Stimulated activated CD4-positive, alpha-beta T cell treated with anti-CD3 and anti-CD28 coated beads, Interleukin-1b, Interleukin-23, amount 100 ng/mL, for 1 hour (primary cell): Measurements from ENCODE around the gene SRPK2.
A peak's percentile ranks its signal among the peaks of the same experiment; 100 is the strongest.
"Not testable (repeated sequence)": the region's sequence is repeated elsewhere in the genome, so short reads cannot be mapped to it uniquely, and the experiment has no call there.

Experiments used
- DNase-seq, 2 donors: peaks; one replicate each; pipeline ENCODE4 v3.0.0-alpha.2; 2020; ENCODE audit warnings: low read depth in 2 of 2

SRPK2 gene

DNA sequence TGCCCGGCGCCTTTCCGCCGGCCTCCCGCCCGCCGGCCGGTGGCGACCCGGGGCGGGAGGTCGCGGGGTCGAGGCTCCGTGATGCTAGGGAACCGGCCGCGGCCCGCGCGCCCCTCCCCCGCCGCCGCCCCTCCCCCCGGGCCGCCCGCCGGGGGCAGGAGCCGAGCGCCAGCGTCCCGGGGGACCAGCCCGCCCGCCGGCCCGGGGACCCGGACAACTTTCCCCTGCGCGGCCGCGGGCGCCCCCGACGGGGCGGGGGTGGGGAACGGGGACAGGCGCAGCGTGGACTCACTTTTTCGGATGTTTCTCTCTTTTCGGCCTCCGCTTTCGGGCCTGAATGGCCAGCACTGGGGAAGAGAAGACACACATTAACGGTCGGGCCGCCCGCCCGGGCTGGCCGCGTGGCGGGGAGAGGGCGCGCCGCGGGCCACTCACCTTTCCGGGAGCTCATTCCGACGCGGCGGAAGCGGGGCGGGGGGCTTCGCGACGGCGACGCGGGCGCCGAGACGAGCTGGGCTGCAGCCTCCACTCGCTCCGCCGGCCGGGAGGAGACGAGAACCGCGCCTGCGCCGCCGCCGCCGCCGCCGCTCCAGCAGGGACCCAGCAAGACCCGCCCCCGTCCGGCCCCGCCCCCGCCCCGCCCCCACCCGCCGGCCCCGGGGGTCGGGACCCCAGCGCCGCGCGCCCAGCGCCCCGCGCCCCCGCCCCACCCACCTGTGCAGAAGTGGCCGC, at the start of gene SRPK2:
TSS of gene SRPK2 (minus strand) at position 566 of the 732 bp plus-strand sequence.
- peak; percentile 35 to 56 for DNase-seq

- no peak for DNase-seq
Measured at GRCh38 chr7:105438254-105438653, 49.5 kb upstream of the SRPK2 start.

DNA sequence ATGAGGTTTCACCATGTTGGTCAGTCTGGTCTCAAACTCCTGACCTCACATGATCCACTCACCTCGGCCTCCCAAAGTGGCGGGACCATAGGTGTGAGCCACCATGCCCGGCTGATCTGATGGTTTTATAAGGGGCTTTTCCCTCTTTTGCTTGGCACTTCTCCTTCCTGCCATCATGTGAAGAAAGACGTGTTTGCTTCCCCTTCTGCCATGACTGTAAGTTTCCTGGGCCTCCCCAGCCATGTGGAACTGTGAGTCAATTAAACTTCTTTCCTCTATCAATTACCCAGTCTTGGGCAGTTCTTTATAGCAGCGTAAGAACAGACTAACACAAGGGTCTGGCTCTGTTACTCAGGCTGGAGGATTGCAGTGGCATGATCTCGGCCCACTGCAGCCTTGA, 48.6 kb upstream of the SRPK2 start:
- not testable (repeated sequence) for DNase-seq

- DNase-seq = peak in 1 of 2 donors; percentile 9
Measured at GRCh38 chr7:105429746-105430612, 41.3 kb upstream of the SRPK2 start.

GRCh38 chr7:105426606-105427146, 38.0 kb upstream of the SRPK2 start:
- no peak for DNase-seq

GRCh38 chr7:105423987-105424386, 35.3 kb upstream of the SRPK2 start:
- DNase-seq = no peak

DNA sequence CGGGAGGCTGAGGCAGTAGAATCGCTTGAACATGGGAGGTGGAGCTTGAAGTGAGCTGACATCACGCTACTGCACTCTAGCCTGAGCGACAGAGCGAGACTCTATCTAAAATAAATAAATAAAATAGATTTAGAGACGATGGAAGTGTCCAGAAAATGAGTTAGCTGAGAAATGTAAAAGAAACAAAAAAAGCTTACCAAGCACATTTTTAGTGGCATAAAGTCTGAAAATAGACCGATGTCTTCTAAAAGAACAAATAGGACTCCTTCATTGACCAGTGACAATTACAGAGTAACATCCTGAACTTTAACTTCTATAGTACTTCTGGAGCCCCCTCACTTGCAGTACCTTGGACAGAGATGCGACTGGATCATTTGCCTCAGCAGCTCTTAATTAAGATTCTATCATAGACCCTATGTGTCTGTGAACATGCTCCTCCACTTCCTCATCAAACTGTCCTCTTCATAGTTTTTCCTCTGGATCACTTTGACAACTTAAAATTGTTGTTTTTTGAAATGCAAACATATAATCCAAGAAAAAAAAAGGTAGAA, 25.2 kb upstream of the SRPK2 start:
- DNase-seq = no peak

DNA sequence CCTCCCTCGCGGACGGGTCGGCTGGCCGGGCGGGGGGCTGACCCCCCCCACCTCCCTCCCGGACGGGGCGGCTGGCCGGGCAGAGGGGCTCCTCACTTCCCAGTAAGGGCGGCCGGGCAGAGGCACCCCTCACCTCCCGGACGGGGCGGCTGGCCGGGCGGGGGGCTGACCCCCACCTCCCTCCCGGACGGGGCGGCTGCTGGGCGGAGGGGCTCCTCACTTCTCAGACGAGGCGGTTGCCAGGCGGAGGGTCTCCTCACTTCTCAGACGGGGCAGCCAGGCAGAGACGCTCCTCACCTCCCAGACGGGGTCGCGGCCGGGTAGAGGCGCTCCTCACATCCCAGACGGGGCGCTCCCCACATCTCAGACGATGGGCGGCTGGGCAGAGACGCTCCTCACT, 22.1 kb upstream of the SRPK2 start:
- DNase-seq = not testable (repeated sequence)

- DNase-seq = not testable (repeated sequence)
Measured at GRCh38 chr7:105409775-105410174, 21.1 kb upstream of the SRPK2 start.

- DNase-seq = no peak
Measured at GRCh38 chr7:105408791-105409410, 20.2 kb upstream of the SRPK2 start.

- DNase-seq = no peak
Measured at GRCh38 chr7:105403128-105403527, 14.4 kb upstream of the SRPK2 start.

DNA sequence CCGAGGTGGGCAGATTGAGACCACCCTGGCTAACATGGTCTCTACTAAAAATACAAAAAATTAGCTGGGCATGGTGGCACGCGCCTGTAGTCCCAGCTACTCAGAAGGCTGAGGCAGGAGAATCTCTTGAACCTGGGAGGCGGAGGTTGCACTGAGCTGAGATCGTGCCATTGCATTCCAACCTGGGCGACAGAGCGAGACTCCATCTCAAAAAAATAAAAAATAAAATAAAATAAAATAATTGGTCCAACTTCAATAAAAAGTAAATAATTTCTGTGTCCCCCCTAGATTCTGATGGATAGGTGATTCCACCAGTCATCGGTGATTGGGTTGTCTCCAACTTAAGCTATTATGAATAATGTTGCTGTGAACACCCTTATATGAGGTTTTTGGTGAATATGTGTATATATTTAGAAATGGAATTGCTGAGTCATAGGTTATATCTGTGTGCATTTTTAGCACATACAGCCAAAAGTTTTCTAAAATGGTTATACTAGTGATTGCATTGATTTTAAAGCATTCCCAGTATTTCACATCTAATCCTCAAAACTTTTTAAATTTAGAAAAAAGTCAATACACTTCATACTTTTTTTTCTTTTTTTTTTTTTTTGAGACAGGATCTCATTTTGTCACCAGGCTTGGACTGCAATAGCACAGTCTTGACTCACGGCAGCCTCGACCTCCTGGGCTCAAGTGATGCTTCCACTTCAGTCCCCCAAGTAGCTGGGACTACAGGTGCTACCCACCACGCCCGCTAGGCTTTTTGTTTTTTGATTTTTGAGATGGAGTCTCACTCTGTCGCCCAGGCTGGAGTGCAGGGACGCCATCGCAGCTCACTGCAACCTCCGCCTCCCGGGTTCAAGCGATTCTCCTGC, 13.7 kb upstream of the SRPK2 start:
- DNase-seq = no peak

- no peak for DNase-seq
Measured at GRCh38 chr7:105399043-105399725, 10.5 kb upstream of the SRPK2 start.

DNA sequence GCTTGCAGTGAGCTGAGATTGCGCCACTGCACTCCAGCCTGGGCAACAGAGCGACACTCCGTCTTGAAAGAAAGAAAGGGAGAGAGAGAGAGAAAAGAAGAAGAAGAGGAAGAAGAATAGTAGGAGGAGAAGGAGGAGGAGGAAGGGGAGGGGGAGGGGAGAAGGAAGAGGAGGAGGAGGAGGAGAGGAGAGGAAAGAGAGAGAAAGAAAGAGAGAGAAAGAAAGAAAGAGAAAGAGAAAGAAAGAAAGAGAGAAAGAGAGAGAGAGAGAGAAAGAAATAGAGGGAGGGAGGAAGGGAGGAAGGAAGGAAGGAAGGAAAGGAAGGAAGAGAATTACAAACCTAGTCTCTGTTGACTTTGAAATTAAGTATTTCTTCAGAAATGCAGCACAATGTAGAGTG, 7.8 kb upstream of the SRPK2 start:
- DNase-seq = no peak

GRCh38 chr7:105391429-105391828, 2.7 kb upstream of the SRPK2 start:
- DNase-seq = no peak

GRCh38 chr7:105389889-105390288, 1.2 kb upstream of the SRPK2 start:
- no peak for DNase-seq

GRCh38 chr7:105389088-105389650, 448 bp upstream of the SRPK2 start:
- DNase-seq = no peak

- DNase-seq = no peak
Measured at GRCh38 chr7:105387508-105388355, 989 bp downstream of the SRPK2 start.

DNA sequence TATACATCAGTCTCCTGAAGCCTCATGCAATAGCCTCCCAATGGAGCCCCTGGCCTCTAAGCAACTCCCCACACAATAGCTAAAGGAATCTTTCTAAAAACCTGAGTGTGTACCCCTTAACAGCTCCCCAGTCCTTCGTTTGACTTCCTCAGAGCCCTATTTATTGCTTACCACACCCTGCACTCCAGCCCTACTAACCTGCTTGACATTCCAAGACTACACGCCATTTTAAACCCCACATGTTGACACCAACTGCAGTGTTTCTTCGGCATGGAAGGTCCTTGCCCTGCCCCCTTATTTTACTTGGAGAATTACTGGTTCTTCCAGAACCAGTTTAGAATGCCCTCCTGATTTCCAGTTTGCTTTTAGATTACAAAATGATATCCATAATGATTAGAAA, 10.8 kb downstream of the SRPK2 start:
- no peak for DNase-seq
